ENCODE measurements around the gene SIN3B. TPM values are rescaled to one million over a fixed set of nuclear protein-coding genes. Genes with fewer than 3 reads are reported as not detected.

The SIN3B gene
- polyA plus RNA-seq, 1 donor from 2014 or later, result 31.2 TPM

DNA sequence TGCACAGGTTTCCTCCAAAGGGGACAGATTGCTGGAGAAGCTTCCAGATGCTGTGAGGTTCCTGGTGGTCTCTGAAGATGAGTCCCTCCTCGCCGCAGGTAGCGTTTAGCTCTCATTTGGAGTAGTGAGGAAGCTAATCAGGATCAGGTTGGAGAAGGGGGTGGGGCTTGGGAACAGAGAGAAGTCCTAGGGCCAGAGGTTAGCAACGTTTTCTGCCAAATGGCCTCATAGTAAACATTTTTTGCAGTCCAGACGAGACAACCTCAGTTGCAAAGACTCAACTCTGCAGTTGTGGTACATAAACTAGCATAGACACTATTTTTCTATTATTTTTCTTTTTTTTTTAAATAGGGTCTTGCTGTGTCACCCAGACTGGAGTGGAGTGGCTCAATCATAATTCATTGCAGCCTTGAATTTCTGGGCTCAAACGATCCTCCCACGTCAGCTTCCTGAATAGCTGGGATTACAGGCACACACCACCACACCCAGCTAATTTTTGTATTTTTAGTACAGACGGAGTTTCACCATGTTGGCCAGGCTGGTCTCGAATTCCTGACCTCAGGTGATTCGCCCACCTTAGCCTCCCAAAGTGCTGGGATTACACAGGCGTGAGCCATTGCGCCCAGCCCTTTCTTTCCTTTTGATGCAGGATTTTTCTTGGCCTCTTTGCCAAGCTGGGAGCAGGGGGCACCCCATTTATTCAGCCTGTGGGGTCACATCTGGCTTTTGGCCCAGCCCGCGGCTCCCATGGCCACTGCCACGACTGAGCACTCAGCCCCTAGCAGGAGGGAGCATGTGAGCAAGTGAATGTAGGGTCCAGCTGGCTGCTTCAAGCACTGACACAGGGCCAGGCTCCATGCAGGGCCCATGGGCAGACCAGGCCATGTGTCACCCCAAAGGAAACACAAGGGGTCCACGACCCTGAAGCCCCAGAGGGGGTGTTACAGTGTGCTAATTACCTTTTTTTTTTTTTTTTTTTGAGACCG, 34.4 kb upstream of the SIN3B start:
- no peak overlapping the region for H3K9ac ChIP-seq (ENCODE audit: low read length)
- no peaks in the 10 kb centered on the region for H3K9me3 ChIP-seq (ENCODE audit: low read length)
- TF ChIP-seq, protein P1, sequence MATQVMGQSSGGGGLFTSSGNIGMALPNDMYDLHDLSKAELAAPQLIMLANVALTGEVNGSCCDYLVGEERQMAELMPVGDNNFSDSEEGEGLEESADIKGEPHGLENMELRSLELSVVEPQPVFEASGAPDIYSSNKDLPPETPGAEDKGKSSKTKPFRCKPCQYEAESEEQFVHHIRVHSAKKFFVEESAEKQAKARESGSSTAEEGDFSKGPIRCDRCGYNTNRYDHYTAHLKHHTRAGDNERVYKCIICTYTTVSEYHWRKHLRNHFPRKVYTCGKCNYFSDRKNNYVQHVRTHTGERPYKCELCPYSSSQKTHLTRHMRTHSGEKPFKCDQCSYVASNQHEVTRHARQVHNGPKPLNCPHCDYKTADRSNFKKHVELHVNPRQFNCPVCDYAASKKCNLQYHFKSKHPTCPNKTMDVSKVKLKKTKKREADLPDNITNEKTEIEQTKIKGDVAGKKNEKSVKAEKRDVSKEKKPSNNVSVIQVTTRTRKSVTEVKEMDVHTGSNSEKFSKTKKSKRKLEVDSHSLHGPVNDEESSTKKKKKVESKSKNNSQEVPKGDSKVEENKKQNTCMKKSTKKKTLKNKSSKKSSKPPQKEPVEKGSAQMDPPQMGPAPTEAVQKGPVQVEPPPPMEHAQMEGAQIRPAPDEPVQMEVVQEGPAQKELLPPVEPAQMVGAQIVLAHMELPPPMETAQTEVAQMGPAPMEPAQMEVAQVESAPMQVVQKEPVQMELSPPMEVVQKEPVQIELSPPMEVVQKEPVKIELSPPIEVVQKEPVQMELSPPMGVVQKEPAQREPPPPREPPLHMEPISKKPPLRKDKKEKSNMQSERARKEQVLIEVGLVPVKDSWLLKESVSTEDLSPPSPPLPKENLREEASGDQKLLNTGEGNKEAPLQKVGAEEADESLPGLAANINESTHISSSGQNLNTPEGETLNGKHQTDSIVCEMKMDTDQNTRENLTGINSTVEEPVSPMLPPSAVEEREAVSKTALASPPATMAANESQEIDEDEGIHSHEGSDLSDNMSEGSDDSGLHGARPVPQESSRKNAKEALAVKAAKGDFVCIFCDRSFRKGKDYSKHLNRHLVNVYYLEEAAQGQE (IDR thresholded peaks at IDR 0.05; ENCODE audit: borderline replicate concordance), result no peak
- TF ChIP-seq TAF1 (IDR thresholded peaks at IDR 0.05; ENCODE audit: low read depth) (no peak), MXI1 (conservative IDR thresholded peaks at IDR 0.05; ENCODE audit: poor library complexity, severe bottlenecking) (no peak), RAD21 (conservative IDR thresholded peaks at IDR 0.05) (no peak), EZH2 (IDR thresholded peaks at IDR 0.05; ENCODE audit: borderline replicate concordance, insufficient read depth, low read length, poor library complexity, severe bottlenecking) (no peak), EP300 (conservative IDR thresholded peaks at IDR 0.05; ENCODE audit: poor library complexity, severe bottlenecking) (no peak), POLR2AphosphoS5 (IDR thresholded peaks at IDR 0.05) (no peak), SMC3 (conservative IDR thresholded peaks at IDR 0.05; ENCODE audit: poor library complexity) (no peak)
- TF ChIP-seq, protein P2, sequence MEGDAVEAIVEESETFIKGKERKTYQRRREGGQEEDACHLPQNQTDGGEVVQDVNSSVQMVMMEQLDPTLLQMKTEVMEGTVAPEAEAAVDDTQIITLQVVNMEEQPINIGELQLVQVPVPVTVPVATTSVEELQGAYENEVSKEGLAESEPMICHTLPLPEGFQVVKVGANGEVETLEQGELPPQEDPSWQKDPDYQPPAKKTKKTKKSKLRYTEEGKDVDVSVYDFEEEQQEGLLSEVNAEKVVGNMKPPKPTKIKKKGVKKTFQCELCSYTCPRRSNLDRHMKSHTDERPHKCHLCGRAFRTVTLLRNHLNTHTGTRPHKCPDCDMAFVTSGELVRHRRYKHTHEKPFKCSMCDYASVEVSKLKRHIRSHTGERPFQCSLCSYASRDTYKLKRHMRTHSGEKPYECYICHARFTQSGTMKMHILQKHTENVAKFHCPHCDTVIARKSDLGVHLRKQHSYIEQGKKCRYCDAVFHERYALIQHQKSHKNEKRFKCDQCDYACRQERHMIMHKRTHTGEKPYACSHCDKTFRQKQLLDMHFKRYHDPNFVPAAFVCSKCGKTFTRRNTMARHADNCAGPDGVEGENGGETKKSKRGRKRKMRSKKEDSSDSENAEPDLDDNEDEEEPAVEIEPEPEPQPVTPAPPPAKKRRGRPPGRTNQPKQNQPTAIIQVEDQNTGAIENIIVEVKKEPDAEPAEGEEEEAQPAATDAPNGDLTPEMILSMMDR (IDR thresholded peaks at IDR 0.05; ENCODE audit: poor library complexity, severe bottlenecking), result no peak
- H3K4me2 ChIP-seq (ENCODE audit: low read length), result no peak overlapping the region
- no peaks in the 10 kb centered on the region for H3K9me2 ChIP-seq (ENCODE audit: insufficient read depth, low read length)
- H3K4me3 ChIP-seq (ENCODE audit: low read length), result no peak overlapping the region
- no peaks in the 10 kb centered on the region for H3K79me2 ChIP-seq (replicated peaks; ENCODE audit: insufficient read depth, low read length)
- no peaks in the 10 kb centered on the region for H4K20me1 ChIP-seq (ENCODE audit: insufficient read depth)
- no peaks in the 10 kb centered on the region for H3K27me3 ChIP-seq (ENCODE audit: insufficient read depth, low read depth, low read length)
- no peak overlapping the region for H3K27ac ChIP-seq (ENCODE audit: low read length)
- no peaks in the 10 kb centered on the region for H3F3A ChIP-seq (ENCODE audit: insufficient read depth, low read length, poor library complexity, severe bottlenecking)
- H3K36me3 ChIP-seq (ENCODE audit: insufficient read depth, low read length), result no peaks in the 10 kb centered on the region
- H2AFZ ChIP-seq (ENCODE audit: low read depth, low read length), result no peak overlapping the region

DNA sequence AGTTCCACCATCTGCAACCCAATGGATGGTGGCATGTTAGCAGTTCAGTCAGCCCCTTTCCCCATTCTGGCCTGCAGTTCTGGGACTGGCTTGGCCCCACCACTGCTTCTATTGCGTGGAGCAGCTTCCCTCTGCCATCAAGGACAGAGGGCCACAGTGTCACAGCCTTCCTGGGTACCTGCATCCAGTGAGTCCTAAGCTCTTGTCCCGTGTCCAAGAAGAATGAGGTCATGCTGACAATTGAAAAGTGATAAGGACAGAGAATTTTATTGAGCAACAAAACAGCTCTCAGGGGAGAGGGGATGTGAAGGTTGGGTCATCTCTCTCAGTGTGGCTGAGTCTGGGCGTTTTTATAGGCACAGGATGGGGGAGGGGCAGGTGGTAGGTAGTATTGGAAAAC, 33.5 kb upstream of the SIN3B start:
- Histone ChIP-seq H3K79me2 (replicated peaks; ENCODE audit: insufficient read depth, low read length) (no peaks in the 10 kb centered on the region), H4K20me1 (ENCODE audit: insufficient read depth) (no peaks in the 10 kb centered on the region), H3K9me3 (ENCODE audit: low read length) (no peaks in the 10 kb centered on the region), H3K4me2 (ENCODE audit: low read length) (no peak overlapping the region), H3F3A (ENCODE audit: insufficient read depth, low read length, poor library complexity, severe bottlenecking) (no peaks in the 10 kb centered on the region), H3K27me3 (ENCODE audit: insufficient read depth, low read depth, low read length) (no peaks in the 10 kb centered on the region), H3K27ac (ENCODE audit: low read length) (no peak overlapping the region), H3K36me3 (ENCODE audit: insufficient read depth, low read length) (no peaks in the 10 kb centered on the region), H3K9me2 (ENCODE audit: insufficient read depth, low read length) (no peaks in the 10 kb centered on the region), H3K9ac (ENCODE audit: low read length) (no peak overlapping the region), H2AFZ (ENCODE audit: low read depth, low read length) (no peak overlapping the region), H3K4me3 (ENCODE audit: low read length) (no peak overlapping the region)
- TF ChIP-seq, protein P2 (IDR thresholded peaks at IDR 0.05; ENCODE audit: poor library complexity, severe bottlenecking), result no peak
- TF ChIP-seq TAF1 (IDR thresholded peaks at IDR 0.05; ENCODE audit: low read depth), result no peak
